Osteoblast (primary cell): ENCODE measurements around the gene D2HGDH. TPM values are rescaled to one million over a fixed set of nuclear protein-coding genes. Genes with fewer than 3 reads are reported as not detected.

ENCODE experiments used
- DNase-seq: peaks from one replicate; pipeline ENCODE4 v3.0.0; 2011; ENCODE audit warnings: low spot score, mixed read lengths; ENCODE audit not compliant: insufficient read length; ENCODE audit errors: missing footprints
- H2AFZ ChIP-seq: 2 replicates; pipeline ENCODE4 v1.6.0; 2011; ENCODE audit warnings: mild to moderate bottlenecking, low read length
- H3K27ac ChIP-seq: 2 replicates; pipeline ENCODE4 v1.5.1; 2011; ENCODE audit warnings: mild to moderate bottlenecking, low read depth, low read length, moderate library complexity
- H3K27me3 ChIP-seq: 2 replicates; pipeline ENCODE4 v1.6.0; 2012; ENCODE audit warnings: mild to moderate bottlenecking, control low read depth, inconsistent platforms, low read length, moderate library complexity; ENCODE audit not compliant: insufficient read depth
- H3K36me3 ChIP-seq: 2 replicates; pipeline ENCODE4 v1.5.1; 2011; ENCODE audit warnings: mild to moderate bottlenecking, low read length, control low read depth, moderate library complexity; ENCODE audit not compliant: insufficient read depth
- H3K4me1 ChIP-seq: 2 replicates; pipeline ENCODE4 v1.5.1; 2011; ENCODE audit warnings: mild to moderate bottlenecking, low read length, control low read depth, moderate library complexity; ENCODE audit not compliant: insufficient read depth
- H3K4me2 ChIP-seq: 2 replicates; pipeline ENCODE4 v1.6.0; 2011; ENCODE audit warnings: mild to moderate bottlenecking, low read length; ENCODE audit not compliant: insufficient read depth
- H3K4me3 ChIP-seq: fragments of 200-600 bp; sonication (generic); 3 replicates; pipeline ENCODE4 v1.5.1; 2012; ENCODE audit warnings: mild to moderate bottlenecking, low read length, inconsistent platforms; ENCODE audit not compliant: insufficient read depth
- H3K79me2 ChIP-seq: 2 replicates; pipeline ENCODE4 v1.6.0; 2012; ENCODE audit warnings: mild to moderate bottlenecking, low read length, control low read depth, inconsistent platforms; ENCODE audit not compliant: insufficient read depth
- H3K9me3 ChIP-seq: 2 replicates; pipeline ENCODE4 v1.5.1; 2011; ENCODE audit warnings: low read depth, low read length, control low read depth
- H4K20me1 ChIP-seq: 2 replicates; pipeline ENCODE4 v1.6.0; 2012; ENCODE audit warnings: mild to moderate bottlenecking, low read length, control low read depth; ENCODE audit not compliant: insufficient read depth
- CTCF ChIP-seq: IDR thresholded peaks from 2 replicates; pipeline ENCODE4 v1.5.1; 2011; ENCODE audit warnings: mild to moderate bottlenecking, low read depth, low read length, moderate library complexity; ENCODE audit errors: extremely low read depth
- total RNA-seq: library from RNA; depleted of rRNA; stranded (reverse); fragments of >200 nt; gene quantifications from 2 replicates; pipeline ENCODE4 v1.2.3, GENCODE V29; 2012

Gene D2HGDH
- total RNA-seq, 1 donor = 15.6 TPM

- TF ChIP-seq CTCF = no peak
- H3K27ac ChIP-seq = peak overlapping the region; percentile 61
- H3K36me3 ChIP-seq = no peaks in the 10 kb centered on the region
- no peaks in the 10 kb centered on the region for H3K79me2 ChIP-seq
- no peak overlapping the region for H3K4me2 ChIP-seq
- H3K27me3 ChIP-seq = no peaks in the 10 kb centered on the region
- no peak overlapping the region for H3K4me3 ChIP-seq
- peak; percentile 89 for DNase-seq
- H4K20me1 ChIP-seq = no peaks in the 10 kb centered on the region
- H3K9me3 ChIP-seq = no peaks in the 10 kb centered on the region
- no peak overlapping the region for H2AFZ ChIP-seq
- no peaks in the 10 kb centered on the region for H3K4me1 ChIP-seq
Measured at GRCh38 chr2:241813644-241814392, 79.4 kb downstream of the D2HGDH start.

DNA sequence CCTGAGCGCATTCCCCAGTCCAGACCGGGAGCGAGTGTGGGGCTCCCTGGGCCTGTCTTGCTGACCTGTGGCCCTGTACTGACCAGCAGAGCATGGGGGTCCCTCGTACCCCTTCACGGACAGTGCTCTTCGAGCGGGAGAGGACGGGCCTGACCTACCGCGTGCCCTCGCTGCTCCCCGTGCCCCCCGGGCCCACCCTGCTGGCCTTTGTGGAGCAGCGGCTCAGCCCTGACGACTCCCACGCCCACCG is 79.9 kb downstream of the D2HGDH start:
- TF ChIP-seq CTCF = no peak
- H3K27ac ChIP-seq = no peak overlapping the region
- no peaks in the 10 kb centered on the region for H3K4me1 ChIP-seq
- no peaks in the 10 kb centered on the region for H3K79me2 ChIP-seq
- H2AFZ ChIP-seq = no peak overlapping the region
- no peaks in the 10 kb centered on the region for H3K27me3 ChIP-seq
- H4K20me1 ChIP-seq = no peaks in the 10 kb centered on the region
- no peak overlapping the region for H3K4me3 ChIP-seq
- no peaks in the 10 kb centered on the region for H3K9me3 ChIP-seq
- no peaks in the 10 kb centered on the region for H3K36me3 ChIP-seq
- H3K4me2 ChIP-seq = no peak overlapping the region
- DNase-seq = no peak

- Histone ChIP-seq H3K4me3 (no peak overlapping the region), H3K27me3 (no peaks in the 10 kb centered on the region), H2AFZ (no peak overlapping the region), H3K9me3 (no peaks in the 10 kb centered on the region), H3K4me1 (no peaks in the 10 kb centered on the region), H3K79me2 (no peaks in the 10 kb centered on the region), H3K4me2 (no peak overlapping the region), H3K27ac (no peak overlapping the region), H3K36me3 (no peaks in the 10 kb centered on the region), H4K20me1 (no peaks in the 10 kb centered on the region)
- no peak for TF ChIP-seq CTCF
- peak; percentile 81 for DNase-seq
Measured at GRCh38 chr2:241814643-241815476, 80.4 kb downstream of the D2HGDH start.
